ACC112 (cell line): Measurements from ENCODE around the gene KIF22.
"Not testable (repeated sequence)": the region's sequence is repeated elsewhere in the genome, so short reads cannot be mapped to it uniquely, and the experiment has no call there.

ENCODE experiments used
- H2AFZ ChIP-seq: fragments of 200-600 bp; sonication (generic); one replicate; pipeline ENCODE4 v1.6.0; 2017; ENCODE audit warnings: antibody characterized with exemption, low read length; ENCODE audit not compliant: unreplicated experiment
- H3K27ac ChIP-seq: fragments of 200-600 bp; sonication (generic); 2 replicates; pipeline ENCODE4 v1.5.1; 2014; ENCODE audit warnings: low read depth, mild to moderate bottlenecking, antibody characterized with exemption, low read length, moderate library complexity
- H3K27me3 ChIP-seq: fragments of 200-600 bp; sonication (generic); 2 replicates; pipeline ENCODE4 v1.6.1; 2014; ENCODE audit warnings: mild to moderate bottlenecking, antibody characterized with exemption, low read length, moderate library complexity, mixed read lengths; ENCODE audit not compliant: insufficient read depth
- H3K36me3 ChIP-seq: fragments of 200-600 bp; sonication (generic); 2 replicates; pipeline ENCODE4 v1.6.1; 2016; ENCODE audit warnings: mild to moderate bottlenecking, antibody characterized with exemption, low read length, moderate library complexity, mixed read lengths; ENCODE audit not compliant: insufficient read depth
- H3K4me1 ChIP-seq: fragments of 200-600 bp; sonication (generic); one replicate; pipeline ENCODE4 v1.6.1; 2016; ENCODE audit warnings: low read length, mixed read lengths; ENCODE audit not compliant: insufficient read depth, unreplicated experiment, control insufficient read depth
- H3K4me3 ChIP-seq: fragments of 200-600 bp; sonication (generic); 2 replicates; pipeline ENCODE4 v1.5.1; 2014; ENCODE audit warnings: mild to moderate bottlenecking, low read depth, low read length
- H3K79me2 ChIP-seq: fragments of 200-600 bp; sonication (generic); one replicate; pipeline ENCODE4 v1.6.0; 2016; ENCODE audit warnings: low read length; ENCODE audit not compliant: control insufficient read depth, unreplicated experiment, insufficient read depth

KIF22 gene

DNA sequence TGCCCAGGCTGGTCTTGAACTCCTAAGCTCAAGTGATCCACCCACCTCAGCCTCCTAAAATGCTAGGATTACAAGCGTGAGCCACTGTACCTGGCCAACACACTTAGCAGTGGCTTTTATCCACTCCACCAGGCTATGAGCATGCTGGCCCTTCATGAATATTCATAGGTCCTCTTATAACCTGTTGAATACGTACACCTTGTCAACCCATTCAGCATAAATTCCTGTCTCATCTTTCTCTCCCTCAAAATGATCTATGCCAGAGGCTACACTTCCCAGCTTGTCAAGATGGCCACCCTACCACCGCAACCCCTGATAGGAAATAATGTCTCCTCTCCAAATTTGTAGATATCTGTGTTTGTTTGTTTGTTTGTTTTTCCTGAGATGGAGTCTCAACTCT, 23.5 kb upstream of the KIF22 start:
- no peaks in the 10 kb centered on the region for H3K79me2 ChIP-seq
- no peaks in the 10 kb centered on the region for H3K36me3 ChIP-seq
- H3K4me3 ChIP-seq = no peak overlapping the region
- H2AFZ ChIP-seq = no peak overlapping the region
- H3K27me3 ChIP-seq = no peaks in the 10 kb centered on the region
- H3K4me1 ChIP-seq = no peaks in the 10 kb centered on the region
- no peak overlapping the region for H3K27ac ChIP-seq

GRCh38 chr16:29769507-29769906, 21.0 kb upstream of the KIF22 start:
- Histone ChIP-seq H3K4me3 (no peak overlapping the region), H3K36me3 (no peaks in the 10 kb centered on the region), H3K4me1 (no peaks in the 10 kb centered on the region), H3K27ac (no peak overlapping the region), H3K79me2 (no peaks in the 10 kb centered on the region), H3K27me3 (no peaks in the 10 kb centered on the region), H2AFZ (no peak overlapping the region)

DNA sequence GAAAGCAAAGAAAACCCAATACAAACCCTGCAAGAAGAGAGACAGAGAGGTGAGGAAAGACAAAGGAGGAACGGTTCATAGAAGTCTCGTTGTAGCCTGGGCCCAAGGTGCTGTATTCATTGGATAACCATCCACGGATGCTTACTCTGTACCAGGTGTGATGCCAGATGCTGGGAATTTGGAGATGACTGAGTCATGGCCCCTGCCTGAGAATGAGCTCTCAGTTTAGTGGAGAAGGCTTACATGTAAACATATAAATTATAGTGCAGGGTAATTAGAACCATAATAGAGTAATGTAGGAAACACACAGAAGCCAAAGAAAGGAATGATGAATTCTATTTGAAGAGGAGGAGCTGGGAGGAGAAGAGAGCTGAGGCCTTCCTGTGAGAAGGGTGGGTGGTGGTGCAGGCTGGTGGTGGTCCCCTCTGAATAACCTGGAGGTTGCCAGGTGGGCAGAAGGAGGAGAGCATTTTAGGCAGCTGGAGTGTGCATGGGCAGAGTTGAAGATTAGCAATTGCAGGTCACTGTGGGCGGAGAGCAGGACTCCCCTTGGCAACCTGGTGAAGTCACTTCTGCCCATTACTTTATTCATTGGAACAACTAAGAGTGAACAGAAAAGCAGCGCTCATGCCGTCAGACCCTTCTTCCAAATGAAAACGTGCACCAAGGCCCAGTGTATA, 20.2 kb upstream of the KIF22 start:
- Histone ChIP-seq H3K79me2 (no peaks in the 10 kb centered on the region), H3K27me3 (no peaks in the 10 kb centered on the region), H3K27ac (no peak overlapping the region), H3K4me3 (no peak overlapping the region), H3K4me1 (no peaks in the 10 kb centered on the region), H3K36me3 (no peaks in the 10 kb centered on the region), H2AFZ (no peak overlapping the region)

GRCh38 chr16:29772330-29772729, 18.2 kb upstream of the KIF22 start:
- not testable (repeated sequence) for H3K79me2 ChIP-seq, H3K4me3 ChIP-seq, H3K4me1 ChIP-seq, H3K27me3 ChIP-seq, H3K27ac ChIP-seq, H3K36me3 ChIP-seq, H2AFZ ChIP-seq

DNA sequence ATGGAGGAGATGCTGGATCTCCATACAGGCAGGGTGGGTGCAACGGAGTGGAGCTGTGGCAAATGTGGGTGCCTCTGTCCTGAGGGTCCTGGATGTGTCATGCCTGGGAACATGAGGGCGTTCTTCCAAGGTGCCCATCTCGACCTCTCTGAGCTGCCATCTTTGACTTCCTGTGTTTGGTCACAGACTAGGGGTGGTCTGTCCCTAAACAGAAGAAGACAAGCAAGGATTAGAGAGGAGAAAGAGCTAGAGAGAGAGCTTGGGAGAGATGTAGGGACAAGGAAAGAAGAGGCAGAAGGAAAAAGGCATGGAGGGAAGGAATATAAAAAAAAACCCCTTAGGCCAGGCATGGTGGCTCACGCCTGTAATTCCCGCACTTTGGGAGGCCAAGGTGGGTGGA, 15.8 kb upstream of the KIF22 start:
- Histone ChIP-seq H2AFZ (no peak overlapping the region), H3K79me2 (no peaks in the 10 kb centered on the region), H3K27ac (no peak overlapping the region), H3K36me3 (no peaks in the 10 kb centered on the region), H3K27me3 (peaks cover 17% of the 10 kb centered on the region), H3K4me3 (no peak overlapping the region), H3K4me1 (peaks cover 2% of the 10 kb centered on the region)

- no peaks in the 10 kb centered on the region for H3K36me3 ChIP-seq
- H3K4me3 ChIP-seq = no peak overlapping the region
- peaks cover 27% of the 10 kb centered on the region for H3K27me3 ChIP-seq
- H2AFZ ChIP-seq = no peak overlapping the region
- no peak overlapping the region for H3K27ac ChIP-seq
- peaks cover 2% of the 10 kb centered on the region for H3K4me1 ChIP-seq
- H3K79me2 ChIP-seq = no peaks in the 10 kb centered on the region
Measured at GRCh38 chr16:29775742-29776408, 14.7 kb upstream of the KIF22 start.

GRCh38 chr16:29777576-29778350, 12.8 kb upstream of the KIF22 start, which contains the start of gene ZG16:
TSS of gene ZG16 (plus strand) at chr16:29778256. CDS start at chr16:29779267, 1,011 bp downstream.
- Histone ChIP-seq H3K27ac (no peak within 1 kb of the TSS), H3K4me3 (no peak within 1 kb of the TSS), H3K36me3 (no peaks in the 10 kb centered on the region), H2AFZ (no peak within 1 kb of the TSS), H3K4me1 (peaks cover 2% of the 10 kb centered on the region), H3K79me2 (no peaks in the 10 kb centered on the region), H3K27me3 (peaks cover 41% of the 10 kb centered on the region)

DNA sequence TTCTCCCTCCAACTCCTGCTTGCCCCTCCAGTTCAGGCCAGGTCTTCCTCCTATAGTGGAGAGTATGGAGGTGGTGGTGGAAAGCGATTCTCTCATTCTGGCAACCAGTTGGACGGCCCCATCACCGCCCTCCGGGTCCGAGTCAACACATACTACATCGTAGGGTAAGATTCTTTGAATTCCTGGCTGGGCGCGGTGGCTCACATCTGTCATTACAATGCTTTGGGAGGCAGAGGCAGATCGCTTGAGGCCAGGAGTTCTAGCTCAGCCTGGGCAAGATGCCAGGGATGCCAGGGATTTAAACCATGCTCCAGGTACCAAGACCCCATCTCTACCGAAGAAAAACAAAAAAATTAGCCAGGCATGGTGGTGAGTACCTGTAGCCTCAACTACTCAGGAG, 11.1 kb upstream of the KIF22 start:
- Histone ChIP-seq H2AFZ (no peak overlapping the region), H3K27ac (no peak overlapping the region), H3K79me2 (no peaks in the 10 kb centered on the region), H3K4me1 (peaks cover 2% of the 10 kb centered on the region), H3K4me3 (no peak overlapping the region), H3K36me3 (no peaks in the 10 kb centered on the region), H3K27me3 (peaks cover 41% of the 10 kb centered on the region)

DNA sequence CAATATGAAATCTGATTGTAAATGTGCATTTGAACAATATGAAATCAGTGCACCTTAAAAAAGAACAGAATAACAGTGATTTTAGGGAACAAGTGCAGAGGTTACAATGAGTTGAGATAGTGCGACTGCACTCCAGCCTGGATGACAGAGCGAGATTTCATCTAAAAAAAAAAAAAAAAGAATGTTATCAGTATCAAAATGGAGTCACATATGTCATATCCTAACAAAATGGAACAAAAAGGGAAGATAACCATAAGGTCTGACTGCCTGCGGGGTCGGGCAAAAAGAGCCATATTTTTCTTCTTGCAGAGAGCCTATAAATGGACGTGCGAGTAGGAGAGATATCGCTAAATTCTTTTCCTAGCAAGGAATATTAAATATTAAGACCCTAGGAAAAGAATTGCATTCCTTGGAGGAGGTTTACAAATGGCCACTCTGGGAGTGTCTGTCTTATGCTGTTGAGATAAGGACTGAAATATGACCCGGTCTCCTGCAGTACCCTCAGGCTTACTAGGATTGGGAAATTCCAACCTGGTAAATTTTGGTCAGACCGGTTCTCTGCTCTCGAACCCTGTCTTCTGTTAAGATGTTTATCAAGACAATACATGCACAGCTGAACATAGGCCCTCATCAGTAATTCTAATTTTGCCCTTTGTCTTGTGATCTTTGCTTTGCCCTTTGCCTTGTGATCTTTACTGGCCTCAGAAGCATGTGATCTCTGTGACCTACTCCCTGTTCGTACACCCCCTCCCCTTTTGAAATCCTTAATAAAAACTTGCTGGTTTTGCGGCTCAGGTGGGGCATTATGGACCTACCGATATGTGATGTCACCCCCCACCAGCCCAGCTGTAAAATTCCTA, 7.2 kb upstream of the KIF22 start:
- H3K4me3 ChIP-seq, H3K36me3 ChIP-seq, H3K4me1 ChIP-seq, H2AFZ ChIP-seq, H3K79me2 ChIP-seq, H3K27ac ChIP-seq: not testable (repeated sequence)
- H3K27me3 ChIP-seq = peaks cover 37% of the 10 kb centered on the region

DNA sequence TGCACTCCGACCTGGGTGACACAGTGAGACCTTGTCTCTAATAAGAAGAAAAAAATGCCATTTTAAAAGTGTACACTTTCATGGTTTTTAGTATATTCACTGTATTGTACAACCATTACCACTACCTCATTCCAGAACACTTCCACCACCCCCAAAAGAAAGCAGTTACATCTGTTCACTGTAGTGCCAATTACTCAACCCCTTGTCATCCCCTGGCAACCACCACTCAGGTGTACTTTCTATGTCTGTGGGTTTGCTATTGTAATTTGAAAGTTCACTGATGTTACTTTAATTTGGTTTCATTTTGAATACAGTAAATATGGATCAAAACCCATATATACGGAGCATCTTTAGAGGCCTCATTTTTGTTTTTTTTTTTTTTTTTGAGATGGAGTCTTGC, 6.4 kb upstream of the KIF22 start:
- Histone ChIP-seq H3K27ac (no peak overlapping the region), H3K36me3 (no peaks in the 10 kb centered on the region), H2AFZ (no peak overlapping the region)

More for the DNA sequence above, 6.4 kb upstream of the KIF22 start:
- Histone ChIP-seq H3K4me3 (no peak overlapping the region), H3K27me3 (peaks cover 29% of the 10 kb centered on the region), H3K4me1 (peaks cover 6% of the 10 kb centered on the region), H3K79me2 (no peaks in the 10 kb centered on the region)
